Omental fat pad (tissue), 4 donors: Measurements from ENCODE around the gene SMPD3. TPM values are rescaled to one million over a fixed set of nuclear protein-coding genes. Genes with fewer than 3 reads are reported as not detected.

ENCODE experiments used
- ATAC-seq: fragments of 150-250 bp; one replicate; pipeline ENCODE4 v1.9.1; 2016; ENCODE audit warnings: mild to moderate bottlenecking, moderate library complexity; ENCODE audit not compliant: low FRiP score
- DNase-seq: peaks from one replicate; pipeline ENCODE4 v3.0.0-alpha.2; 2019; ENCODE audit warnings: low spot score
- CTCF ChIP-seq, 3 donors: fragments of 450-650 bp; IDR thresholded peaks; one replicate each; pipeline ENCODE4 v1.5.1; 2016 to 2017; ENCODE audit warnings: antibody characterized with exemption in 3 of 3, mild to moderate bottlenecking in 3 of 3, moderate library complexity in 2 of 3
- total RNA-seq, 4 donors: library from RNA; depleted of rRNA; stranded (reverse); fragments of >200 nt; gene quantifications; one replicate each; pipeline ENCODE4 v1.1.0, GENCODE V29; 2016

SMPD3 gene
- total RNA-seq, 4 donors from 2014 or later, result 0.63 to 44.8 (median 8.1) TPM

- DNase-seq (no peak), ATAC-seq (no peak)
- TF ChIP-seq CTCF (IDR thresholded peaks at IDR 0.05), result no peak
Observed at GRCh38 chr16:68436581-68436980, 11.7 kb downstream of the SMPD3 start.

DNA sequence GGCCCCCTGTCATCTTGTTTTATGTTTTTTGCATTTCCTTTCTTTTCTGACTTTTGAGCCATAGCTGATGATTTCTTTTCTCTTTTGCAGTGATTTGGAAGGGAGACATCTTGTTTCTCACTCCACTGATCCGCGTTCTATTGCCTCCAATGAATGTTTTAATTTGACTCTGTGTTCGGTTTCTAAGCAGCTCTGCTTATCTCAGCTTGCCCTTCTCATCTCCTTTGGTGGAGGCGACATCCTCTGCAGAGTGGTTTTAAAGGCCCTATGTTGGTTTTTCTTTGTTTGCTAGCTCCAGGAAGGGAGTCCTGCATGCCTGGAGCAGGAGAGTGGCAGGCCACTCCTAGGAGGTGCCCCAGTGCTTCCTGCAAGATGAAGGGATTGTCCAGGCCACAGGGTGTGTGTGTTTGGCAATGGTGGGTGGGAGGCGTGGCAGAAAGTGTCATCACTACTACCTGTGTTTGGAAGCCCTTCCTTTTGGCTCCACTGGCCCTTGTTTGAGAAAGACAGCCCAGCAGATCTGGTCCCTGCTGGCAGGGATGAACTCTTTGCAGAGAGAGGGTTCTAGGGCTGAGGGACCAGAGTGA, 13.6 kb downstream of the SMPD3 start:
- ATAC-seq (no peak), DNase-seq (no peak)
- TF ChIP-seq CTCF (IDR thresholded peaks at IDR 0.05), result no peak

DNA sequence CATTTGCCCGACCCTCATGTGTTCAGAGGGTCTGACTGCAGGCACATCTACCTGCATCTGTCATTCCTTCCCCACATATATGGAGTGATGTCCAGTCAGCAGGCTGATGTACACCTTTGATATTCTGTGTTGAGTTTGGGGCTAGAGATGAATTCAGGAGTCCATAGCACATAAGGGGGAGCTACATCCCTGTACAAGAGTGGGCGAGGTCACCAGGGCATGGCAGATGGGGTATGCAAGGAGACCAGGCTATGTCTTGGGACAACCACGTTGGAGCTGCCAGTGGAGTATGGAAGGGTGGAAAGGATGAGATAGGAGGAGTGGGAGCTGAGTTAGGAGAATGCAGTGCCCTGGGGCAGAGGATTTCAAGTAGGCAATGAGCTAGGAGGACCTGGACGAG, 15.0 kb downstream of the SMPD3 start:
- DNase-seq, result no peak

DNA sequence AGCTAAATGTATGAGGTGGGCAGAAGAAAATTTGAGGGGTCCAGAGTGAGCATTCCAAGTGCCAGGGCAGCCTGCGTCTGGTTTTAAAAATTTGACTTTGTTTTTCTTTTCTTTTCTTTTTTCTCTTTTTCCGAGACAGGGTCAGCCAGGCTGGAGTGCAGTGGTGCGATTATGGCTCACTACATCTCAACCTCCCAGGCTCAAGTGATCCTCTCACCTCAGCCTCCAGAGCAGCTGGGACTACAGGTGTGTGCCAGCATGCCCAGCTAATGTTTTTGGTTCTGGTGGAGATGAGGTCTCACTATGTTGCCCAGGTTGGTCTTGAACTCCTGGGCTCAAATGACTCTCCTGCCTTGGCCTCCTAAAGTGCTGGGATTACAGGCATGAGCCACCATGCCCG, 15.6 kb downstream of the SMPD3 start:
- no peak for TF ChIP-seq CTCF (IDR thresholded peaks at IDR 0.05)
- DNase-seq (no peak), ATAC-seq (no peak)

More for the DNA sequence above, 15.0 kb downstream of the SMPD3 start:
- ATAC-seq, result no peak
- TF ChIP-seq CTCF (IDR thresholded peaks at IDR 0.05), result no peak

DNA sequence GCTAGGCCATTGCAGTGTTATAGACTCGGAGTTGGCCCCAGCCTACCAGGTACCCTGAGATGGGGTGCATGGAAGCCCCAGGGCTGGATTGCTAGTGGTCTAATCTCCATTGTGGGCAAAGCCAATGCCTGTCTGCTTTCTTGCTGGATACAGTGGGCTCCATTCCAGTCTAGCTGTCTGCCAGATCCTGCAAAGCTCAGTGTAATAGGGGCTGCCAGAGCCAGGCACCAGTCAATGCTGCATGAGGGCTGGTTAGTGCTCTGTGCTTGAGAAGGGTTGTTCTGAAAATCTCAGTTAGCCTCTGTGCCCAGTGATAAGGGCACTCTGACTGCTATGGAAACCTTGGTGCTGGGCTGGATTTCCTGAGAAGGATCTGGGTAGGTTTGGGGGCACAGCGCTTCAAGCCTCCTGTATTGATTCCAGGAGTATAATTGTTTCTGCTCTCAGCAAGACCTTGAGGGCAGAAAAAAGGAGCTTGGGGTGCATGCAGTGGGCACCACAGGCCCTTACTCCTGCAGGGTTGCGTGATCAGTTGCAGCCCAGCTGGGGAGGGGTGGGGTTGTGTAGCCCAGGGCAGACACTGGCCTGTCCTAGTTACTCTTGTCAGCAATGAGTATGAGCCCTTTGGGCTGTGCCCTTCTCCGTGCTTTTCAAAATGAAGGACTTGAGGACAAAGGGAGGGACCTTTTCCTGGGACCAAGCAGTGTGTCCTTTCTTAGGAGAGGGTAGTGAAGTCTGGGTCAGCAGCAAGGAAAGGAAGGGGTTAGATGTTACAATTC, 19.0 kb downstream of the SMPD3 start:
- no peak for TF ChIP-seq CTCF (IDR thresholded peaks at IDR 0.05)
- ATAC-seq (no peak), DNase-seq (no peak)

- DNase-seq, result no peak
- no peak for ATAC-seq
Observed at GRCh38 chr16:68427649-68428303, 20.5 kb downstream of the SMPD3 start.

More at GRCh38 chr16:68427649-68428303, 20.5 kb downstream of the SMPD3 start:
- TF ChIP-seq CTCF (IDR thresholded peaks at IDR 0.05), result no peak
